ENCODE measurements around the gene NPPA. TPM values are rescaled to one million over a fixed set of nuclear protein-coding genes. Genes with fewer than 3 reads are reported as not detected.
"Not testable (repeated sequence)": the region's sequence is repeated elsewhere in the genome, so short reads cannot be mapped to it uniquely, and the experiment has no call there.

NPPA gene
- total RNA-seq (over 10,000 TPM; 26,185 to 59,291 (median 38,228) TPM), polyA plus RNA-seq (45,715 TPM)
- long read RNA-seq, donor 1, transcript NPPA-202 (3 exons, 855 nt) = major isoform, 42,126 of 43,254 reads
- long read RNA-seq, donor 1, partial matches to known transcripts = 906 of 43,254 reads
- long read RNA-seq, donor 1, other reads (novel, unspliced or antisense) = 219 of 43,254 reads
- long read RNA-seq, donor 2, transcript NPPA-202 (3 exons, 855 nt) = major isoform, 18,684 of 19,887 reads
- long read RNA-seq, donor 2, partial matches to known transcripts = 1,009 of 19,887 reads
- long read RNA-seq, donor 2, other reads (novel, unspliced or antisense) = 194 of 19,887 reads
- long read RNA-seq, donor 3, transcript NPPA-201 (3 exons, 728 nt) = minor isoform, 8 of 39,181 reads
- long read RNA-seq, donor 3, transcript NPPA-202 (3 exons, 855 nt) = major isoform, 36,894 of 39,181 reads
- long read RNA-seq, donor 3, partial matches to known transcripts = 1,762 of 39,181 reads
- long read RNA-seq, donor 3, other reads (novel, unspliced or antisense) = 517 of 39,181 reads
- long read RNA-seq, donor 4, transcript NPPA-202 (3 exons, 855 nt) = major isoform, 25,093 of 26,260 reads
- long read RNA-seq, donor 4, partial matches to known transcripts = 995 of 26,260 reads
- long read RNA-seq, donor 4, other reads (novel, unspliced or antisense) = 169 of 26,260 reads

- Histone ChIP-seq H3K4me1 (ENCODE audit: control insufficient read depth, insufficient read depth, low read length) (no peaks in the 10 kb centered on the region), H3K9me3 (ENCODE audit: control insufficient read depth, low read length) (no peaks in the 10 kb centered on the region), H3K27ac (ENCODE audit: low read length) (peak within 1 kb of the TSS; percentile 93), H3K27me3 (ENCODE audit: control insufficient read depth, insufficient read depth) (no peaks in the 10 kb centered on the region), H3K4me3 (ENCODE audit: low read length) (peak within 1 kb of the TSS; percentile 38)
- intact Hi-C loops (cut with DNase I) = no loop called here
- ATAC-seq (peak; percentile 56 to 69), DNase-seq (peak; percentile 85 to 94 (median 92))
- WGBS = 41% methylated on average over 18 of the region's 18 CpGs
Measured at GRCh38 chr1:11847667-11848372, at the start of gene NPPA. Gene NPPA, minus strand, starts transcription at chr1:11847783. Its CDS starts 99 bp downstream, at chr1:11847684.

- DNase-seq; H3K4me1 ChIP-seq (ENCODE audit: control insufficient read depth, insufficient read depth, low read length); ATAC-seq; H3K27ac ChIP-seq (ENCODE audit: low read length); H3K4me3 ChIP-seq (ENCODE audit: low read length); H3K9me3 ChIP-seq (ENCODE audit: control insufficient read depth, low read length); H3K27me3 ChIP-seq (ENCODE audit: control insufficient read depth, insufficient read depth): not testable (repeated sequence)
- 75% methylated on average over 1 of the region's 1 CpG for WGBS
- intact Hi-C loops (cut with DNase I) = loop anchor here (1.0 to 5.0 kb wide), 3 partner anchors 56 to 57 kb away; no protein-coding TSS in a partner anchor
Measured at GRCh38 chr1:11894501-11894900, 46.9 kb upstream of the NPPA start.

GRCh38 chr1:11893907-11894251 is 46.3 kb upstream of the NPPA start:
- intact Hi-C loops (cut with DNase I) = loop anchor here (1.0 to 5.0 kb wide), 3 partner anchors 55 to 57 kb away; no protein-coding TSS in a partner anchor
- Histone ChIP-seq H3K27me3 (ENCODE audit: control insufficient read depth, insufficient read depth) (no peaks in the 10 kb centered on the region), H3K4me3 (ENCODE audit: low read length) (no peak overlapping the region), H3K4me1 (ENCODE audit: control insufficient read depth, insufficient read depth, low read length) (no peaks in the 10 kb centered on the region), H3K27ac (ENCODE audit: low read length) (no peak overlapping the region), H3K9me3 (ENCODE audit: control insufficient read depth, low read length) (no peaks in the 10 kb centered on the region)
- peak; percentile 82 for ATAC-seq
- WGBS = 0% methylated on average over 5 of the region's 5 CpGs
- DNase-seq = peak; percentile 60 to 85 (median 83)

- ATAC-seq = no peak
- DNase-seq = no peak
- Histone ChIP-seq H3K27ac (ENCODE audit: low read length) (no peak overlapping the region), H3K9me3 (ENCODE audit: control insufficient read depth, low read length) (no peaks in the 10 kb centered on the region), H3K4me3 (ENCODE audit: low read length) (no peak overlapping the region), H3K4me1 (ENCODE audit: control insufficient read depth, insufficient read depth, low read length) (no peaks in the 10 kb centered on the region), H3K27me3 (ENCODE audit: control insufficient read depth, insufficient read depth) (no peaks in the 10 kb centered on the region)
- intact Hi-C loops (cut with DNase I) = loop anchor here in 1 of 4 donors (5.0 kb wide), 1 partner anchor 54 kb away; no protein-coding TSS in a partner anchor
- 81% methylated on average over 6 of the region's 6 CpGs for WGBS
Measured at GRCh38 chr1:11891433-11892186, 44.0 kb upstream of the NPPA start.

GRCh38 chr1:11888877-11889208 is 41.3 kb upstream of the NPPA start:
- WGBS = 59% methylated on average over 3 of the region's 3 CpGs
- Histone ChIP-seq H3K27me3 (ENCODE audit: control insufficient read depth, insufficient read depth) (no peaks in the 10 kb centered on the region), H3K4me3 (ENCODE audit: low read length) (no peak overlapping the region), H3K27ac (ENCODE audit: low read length) (no peak overlapping the region), H3K9me3 (ENCODE audit: control insufficient read depth, low read length) (no peaks in the 10 kb centered on the region), H3K4me1 (ENCODE audit: control insufficient read depth, insufficient read depth, low read length) (peaks cover 6% of the 10 kb centered on the region)
- ATAC-seq = no peak
- no peak for DNase-seq
- intact Hi-C loops (cut with DNase I) = loop anchor here in 1 of 4 donors (10.0 kb wide), 1 partner anchor 234 kb away; the partner anchor contains the start of genes FBXO2 and FBXO44

GRCh38 chr1:11888206-11888876 is 40.8 kb upstream of the NPPA start:
- H3K4me3 ChIP-seq (ENCODE audit: low read length) = no peak overlapping the region
- DNase-seq (no peak), ATAC-seq (no peak)
- H3K27me3 ChIP-seq (ENCODE audit: control insufficient read depth, insufficient read depth) = no peaks in the 10 kb centered on the region
- 75% methylated on average over 15 of the region's 15 CpGs for WGBS
- peak overlapping the region; percentile 32 for H3K27ac ChIP-seq (ENCODE audit: low read length)
- H3K4me1 ChIP-seq (ENCODE audit: control insufficient read depth, insufficient read depth, low read length) = peaks cover 6% of the 10 kb centered on the region
- no peaks in the 10 kb centered on the region for H3K9me3 ChIP-seq (ENCODE audit: control insufficient read depth, low read length)
- intact Hi-C loops (cut with DNase I) = loop anchor here in 1 of 4 donors (10.0 kb wide), 1 partner anchor 234 kb away; the partner anchor contains the start of genes FBXO2 and FBXO44

GRCh38 chr1:11887666-11888007 is 40.1 kb upstream of the NPPA start:
- DNase-seq (no peak), ATAC-seq (no peak)
- no peak overlapping the region for H3K4me3 ChIP-seq (ENCODE audit: low read length)
- H3K9me3 ChIP-seq (ENCODE audit: control insufficient read depth, low read length) = no peaks in the 10 kb centered on the region
- peaks cover 13% of the 10 kb centered on the region for H3K4me1 ChIP-seq (ENCODE audit: control insufficient read depth, insufficient read depth, low read length)
- WGBS = 68% methylated on average over 7 of the region's 7 CpGs
- H3K27me3 ChIP-seq (ENCODE audit: control insufficient read depth, insufficient read depth) = no peaks in the 10 kb centered on the region
- intact Hi-C loops (cut with DNase I) = loop anchor here in 1 of 4 donors (10.0 kb wide), 1 partner anchor 233 kb away; the partner anchor contains the start of genes FBXO2 and FBXO44
- H3K27ac ChIP-seq (ENCODE audit: low read length) = peak overlapping the region; percentile 53

GRCh38 chr1:11886986-11887665 is 39.5 kb upstream of the NPPA start:
- no peak overlapping the region for H3K4me3 ChIP-seq (ENCODE audit: low read length)
- intact Hi-C loops (cut with DNase I) = loop anchor here in 1 of 4 donors (10.0 kb wide), 1 partner anchor 232 kb away; the partner anchor contains the start of genes FBXO2 and FBXO44
- DNase-seq (peak; percentile 81 to 91 (median 91)), ATAC-seq (peak; percentile 79 to 82)
- H3K27me3 ChIP-seq (ENCODE audit: control insufficient read depth, insufficient read depth) = no peaks in the 10 kb centered on the region
- no peaks in the 10 kb centered on the region for H3K9me3 ChIP-seq (ENCODE audit: control insufficient read depth, low read length)
- peaks cover 15% of the 10 kb centered on the region for H3K4me1 ChIP-seq (ENCODE audit: control insufficient read depth, insufficient read depth, low read length)
- 50% methylated on average over 19 of the region's 19 CpGs for WGBS
- peak overlapping the region; percentile 84 for H3K27ac ChIP-seq (ENCODE audit: low read length)

- intact Hi-C loops (cut with DNase I) = loop anchor here in 1 of 4 donors (10.0 kb wide), 1 partner anchor 231 kb away; the partner anchor contains the start of genes FBXO2 and FBXO44
- Histone ChIP-seq H3K4me1 (ENCODE audit: control insufficient read depth, insufficient read depth, low read length) (peaks cover 24% of the 10 kb centered on the region), H3K27me3 (ENCODE audit: control insufficient read depth, insufficient read depth) (no peaks in the 10 kb centered on the region), H3K27ac (ENCODE audit: low read length) (peak overlapping the region; percentile 84), H3K4me3 (ENCODE audit: low read length) (no peak overlapping the region), H3K9me3 (ENCODE audit: control insufficient read depth, low read length) (no peaks in the 10 kb centered on the region)
- DNase-seq = peak in 2 of 3 donors; percentile 68 to 81
- ATAC-seq = peak; percentile 7 to 33
- WGBS = 48% methylated on average over 6 of the region's 6 CpGs
Measured at GRCh38 chr1:11885916-11886315, 38.3 kb upstream of the NPPA start.
